GM23338 (cell line): Measurements from ENCODE around the gene AFAP1L2. TPM values are rescaled to one million over a fixed set of nuclear protein-coding genes. Genes with fewer than 3 reads are reported as not detected.

Source experiments
- ATAC-seq: fragments of 200-7000 bp; cut with Tn5 transposase; 3 replicates; pipeline ENCODE4 v1.9.1; 2020
- DNase-seq: peaks from one replicate; pipeline ENCODE4 v3.0.0-alpha.2; 2015; ENCODE audit warnings: low spot score
- H2AFZ ChIP-seq: fragments of 200-600 bp; sonication (generic); 2 replicates; pipeline ENCODE4 v1.8.0; 2016; ENCODE audit warnings: antibody characterized with exemption, mild to moderate bottlenecking, moderate library complexity
- H3F3A ChIP-seq: fragments of 200-600 bp; sonication (generic); replicated peaks from 2 replicates; pipeline ENCODE4 v1.8.0; 2017; ENCODE audit warnings: antibody characterized with exemption, mixed run types, low read depth
- H3K27ac ChIP-seq: fragments of 200-600 bp; sonication (generic); 2 replicates; pipeline ENCODE4 v1.6.1; 2016; ENCODE audit warnings: low read depth
- H3K27me3 ChIP-seq: fragments of 200-600 bp; sonication (generic); 2 replicates; pipeline ENCODE4 v1.8.0; 2016; ENCODE audit warnings: mild to moderate bottlenecking, mixed run types, moderate library complexity; ENCODE audit not compliant: insufficient read depth
- H3K36me3 ChIP-seq: fragments of 200-600 bp; sonication (generic); 2 replicates; pipeline ENCODE4 v1.8.0; 2016; ENCODE audit warnings: mild to moderate bottlenecking; ENCODE audit not compliant: insufficient read depth
- H3K4me1 ChIP-seq: fragments of 200-600 bp; sonication (generic); 2 replicates; pipeline ENCODE4 v1.8.0; 2016; ENCODE audit warnings: mild to moderate bottlenecking, moderate library complexity; ENCODE audit not compliant: insufficient read depth
- H3K4me2 ChIP-seq: fragments of 200-600 bp; sonication (generic); 2 replicates; pipeline ENCODE4 v1.7.1; 2017; ENCODE audit warnings: mixed run types
- H3K4me3 ChIP-seq: fragments of 200-600 bp; sonication (generic); 2 replicates; pipeline ENCODE4 v1.6.1; 2016; ENCODE audit warnings: mixed run types
- H3K79me2 ChIP-seq: fragments of 200-600 bp; sonication (generic); replicated peaks from 2 replicates; pipeline ENCODE4 v1.8.0; 2017; ENCODE audit warnings: mild to moderate bottlenecking; ENCODE audit not compliant: insufficient read depth
- H3K9me2 ChIP-seq: fragments of 200-600 bp; sonication (generic); 2 replicates; pipeline ENCODE4 v1.8.0; 2017; ENCODE audit not compliant: insufficient read depth
- H4K20me1 ChIP-seq: fragments of 200-600 bp; sonication (generic); replicated peaks from 2 replicates; pipeline ENCODE4 v1.8.0; 2017; ENCODE audit warnings: mild to moderate bottlenecking; ENCODE audit not compliant: insufficient read depth
- H3K27ac Mint-ChIP-seq: 2 replicates; pipeline ENCODE4 v1.8.0; 2020; ENCODE audit warnings: inconsistent platforms, mild to moderate bottlenecking, moderate library complexity, mixed read lengths
- H3K27me3 Mint-ChIP-seq: 3 replicates; pipeline ENCODE4 v1.8.0; 2022; ENCODE audit warnings: low read depth, mild to moderate bottlenecking, moderate library complexity, mixed read lengths, inconsistent platforms; ENCODE audit not compliant: insufficient read depth, poor library complexity
- H3K36me3 Mint-ChIP-seq: 3 replicates; pipeline ENCODE4 v1.8.0; 2021; ENCODE audit warnings: low read depth, mild to moderate bottlenecking, inconsistent platforms, moderate library complexity, mixed read lengths
- H3K4me1 Mint-ChIP-seq: 3 replicates; pipeline ENCODE4 v1.8.0; 2020; ENCODE audit warnings: mild to moderate bottlenecking, inconsistent platforms, mixed read lengths
- H3K4me3 Mint-ChIP-seq: 3 replicates; pipeline ENCODE4 v1.8.0; 2021; ENCODE audit warnings: moderate library complexity, mild to moderate bottlenecking, inconsistent platforms, mixed read lengths
- H3K9me3 Mint-ChIP-seq: 3 replicates; pipeline ENCODE4 v1.8.0; 2020; ENCODE audit warnings: moderate library complexity, mild to moderate bottlenecking, inconsistent platforms, mixed read lengths
- CREB1 ChIP-seq: fragments of 250-450 bp; sonication (Bioruptor Pico); IDR thresholded peaks from 2 replicates; pipeline ENCODE4 v1.5.0; 2020; ENCODE audit warnings: low read depth, mild to moderate bottlenecking, moderate library complexity
- ETS1 ChIP-seq: IDR thresholded peaks from 2 replicates; pipeline ENCODE4 v1.6.1; 2016; ENCODE audit warnings: antibody characterized with exemption
- EZH2 ChIP-seq: fragments of 200-600 bp; sonication (generic); IDR thresholded peaks from one replicate; pipeline ENCODE4 v1.8.0; 2017; ENCODE audit warnings: antibody characterized with exemption, mild to moderate bottlenecking, low read depth; ENCODE audit not compliant: unreplicated experiment
- EZH2phosphoT487 ChIP-seq: fragments of 200-600 bp; sonication (generic); IDR thresholded peaks from one replicate; pipeline ENCODE4 v1.8.1; 2018; ENCODE audit warnings: antibody characterized with exemption; ENCODE audit not compliant: unreplicated experiment
- JUNB ChIP-seq: IDR thresholded peaks from one replicate; pipeline ENCODE4 v1.6.1; 2016; ENCODE audit warnings: antibody characterized with exemption; ENCODE audit not compliant: unreplicated experiment
- NANOG ChIP-seq: IDR thresholded peaks from 2 replicates; pipeline ENCODE4 v1.6.1; 2016; ENCODE audit warnings: antibody characterized with exemption, borderline replicate concordance
- POLR2AphosphoS5 ChIP-seq: IDR thresholded peaks from 2 replicates; pipeline ENCODE4 v1.6.1; 2016; ENCODE audit warnings: antibody characterized with exemption, low read depth
- REST ChIP-seq: IDR thresholded peaks from one replicate; pipeline ENCODE4 v1.6.1; 2018; ENCODE audit warnings: antibody characterized with exemption; ENCODE audit not compliant: unreplicated experiment
- STAT1 ChIP-seq: IDR thresholded peaks from one replicate; pipeline ENCODE4 v1.6.1; 2016; ENCODE audit warnings: antibody characterized with exemption; ENCODE audit not compliant: unreplicated experiment
- ZNF114 ChIP-seq: fragments of 250-450 bp; sonication (Bioruptor Pico); IDR thresholded peaks from 2 replicates; pipeline ENCODE4 v1.5.0; 2020; ENCODE audit warnings: mild to moderate bottlenecking, moderate library complexity
- ZNF331 ChIP-seq: fragments of 250-450 bp; sonication (Bioruptor Pico); IDR thresholded peaks from 2 replicates; pipeline ENCODE4 v1.5.0; 2020; ENCODE audit warnings: low read depth, mild to moderate bottlenecking, moderate library complexity
- polyA plus RNA-seq: library from polyadenylated mRNA; unstranded; fragments of >200 nt; fragmentation: Nextera tagmentation; extraction: Ambion mirVana; gene quantifications from 2 replicates; pipeline ENCODE4 v1.2.1, GENCODE V29; 2016
- total RNA-seq: library from RNA; depleted of rRNA; stranded (reverse); fragments of >200 nt; shearing (Covaris generic); gene quantifications from 2 replicates; pipeline ENCODE4 v1.2.3, GENCODE V29; 2014
- TF ChIP-seq, protein P1 (sequence below): fragments of 250-450 bp; sonication (Bioruptor Pico); IDR thresholded peaks from 2 replicates; pipeline ENCODE4 v1.5.0; 2020; ENCODE audit warnings: mild to moderate bottlenecking, moderate library complexity

The AFAP1L2 gene
- total and polyA plus RNA-seq, 2 experiments from 2014 or later = 2.3 to 6.5 TPM

- no peaks in the 10 kb centered on the region for H3K79me2 ChIP-seq
- H3K36me3 ChIP-seq = no peaks in the 10 kb centered on the region
- no peaks in the 10 kb centered on the region for H3K27me3 ChIP-seq
- no peaks in the 10 kb centered on the region for H3F3A ChIP-seq
- H3K4me1 ChIP-seq = no peaks in the 10 kb centered on the region
- no peak overlapping the region for H3K4me3 Mint-ChIP-seq
- ATAC-seq (no peak), DNase-seq (no peak)
- H3K9me2 ChIP-seq = no peaks in the 10 kb centered on the region
- peaks cover 3% of the 10 kb centered on the region for H3K27me3 Mint-ChIP-seq
- TF ChIP-seq STAT1 = no peak
- H3K4me2 ChIP-seq = no peak overlapping the region
- no peaks in the 10 kb centered on the region for H3K36me3 Mint-ChIP-seq
- H3K9me3 Mint-ChIP-seq = no peaks in the 10 kb centered on the region
- no peak overlapping the region for H3K27ac ChIP-seq
- H4K20me1 ChIP-seq = no peaks in the 10 kb centered on the region
- peaks cover 2% of the 10 kb centered on the region for H3K4me1 Mint-ChIP-seq
- no peak overlapping the region for H2AFZ ChIP-seq
- no peak overlapping the region for H3K27ac Mint-ChIP-seq
- no peak overlapping the region for H3K4me3 ChIP-seq
These were observed 95.0 kb downstream of the AFAP1L2 start for GRCh38 chr10:114309364-114309651.

GRCh38 chr10:114308531-114309363 lies 95.6 kb downstream of the AFAP1L2 start:
- no peaks in the 10 kb centered on the region for H3K79me2 ChIP-seq
- ATAC-seq = no peak
- no peak overlapping the region for H2AFZ ChIP-seq
- Mint-ChIP-seq H3K27me3 (peaks cover 4% of the 10 kb centered on the region), H3K4me1 (peaks cover 6% of the 10 kb centered on the region), H3K9me3 (no peaks in the 10 kb centered on the region), H3K27ac (no peak overlapping the region), H3K4me3 (no peak overlapping the region), H3K36me3 (no peaks in the 10 kb centered on the region)
- no peaks in the 10 kb centered on the region for H4K20me1 ChIP-seq
- H3K9me2 ChIP-seq = no peaks in the 10 kb centered on the region
- no peaks in the 10 kb centered on the region for H3K4me1 ChIP-seq
- H3K4me2 ChIP-seq = no peak overlapping the region
- H3K27me3 ChIP-seq = no peaks in the 10 kb centered on the region
- H3K27ac ChIP-seq = no peak overlapping the region
- DNase-seq = no peak
- H3K4me3 ChIP-seq = no peak overlapping the region
- no peaks in the 10 kb centered on the region for H3K36me3 ChIP-seq
- no peaks in the 10 kb centered on the region for H3F3A ChIP-seq
- TF ChIP-seq NANOG (no peak), STAT1 (no peak), ZNF114 (CRISPR knock-in tag) (no peak), ZNF331 (CRISPR knock-in tag) (no peak), EZH2phosphoT487 (no peak), EZH2 (no peak), REST (no peak), POLR2AphosphoS5 (no peak), ETS1 (no peak), CREB1 (CRISPR knock-in tag) (no peak), JUNB (no peak)
- TF ChIP-seq, protein P1, sequence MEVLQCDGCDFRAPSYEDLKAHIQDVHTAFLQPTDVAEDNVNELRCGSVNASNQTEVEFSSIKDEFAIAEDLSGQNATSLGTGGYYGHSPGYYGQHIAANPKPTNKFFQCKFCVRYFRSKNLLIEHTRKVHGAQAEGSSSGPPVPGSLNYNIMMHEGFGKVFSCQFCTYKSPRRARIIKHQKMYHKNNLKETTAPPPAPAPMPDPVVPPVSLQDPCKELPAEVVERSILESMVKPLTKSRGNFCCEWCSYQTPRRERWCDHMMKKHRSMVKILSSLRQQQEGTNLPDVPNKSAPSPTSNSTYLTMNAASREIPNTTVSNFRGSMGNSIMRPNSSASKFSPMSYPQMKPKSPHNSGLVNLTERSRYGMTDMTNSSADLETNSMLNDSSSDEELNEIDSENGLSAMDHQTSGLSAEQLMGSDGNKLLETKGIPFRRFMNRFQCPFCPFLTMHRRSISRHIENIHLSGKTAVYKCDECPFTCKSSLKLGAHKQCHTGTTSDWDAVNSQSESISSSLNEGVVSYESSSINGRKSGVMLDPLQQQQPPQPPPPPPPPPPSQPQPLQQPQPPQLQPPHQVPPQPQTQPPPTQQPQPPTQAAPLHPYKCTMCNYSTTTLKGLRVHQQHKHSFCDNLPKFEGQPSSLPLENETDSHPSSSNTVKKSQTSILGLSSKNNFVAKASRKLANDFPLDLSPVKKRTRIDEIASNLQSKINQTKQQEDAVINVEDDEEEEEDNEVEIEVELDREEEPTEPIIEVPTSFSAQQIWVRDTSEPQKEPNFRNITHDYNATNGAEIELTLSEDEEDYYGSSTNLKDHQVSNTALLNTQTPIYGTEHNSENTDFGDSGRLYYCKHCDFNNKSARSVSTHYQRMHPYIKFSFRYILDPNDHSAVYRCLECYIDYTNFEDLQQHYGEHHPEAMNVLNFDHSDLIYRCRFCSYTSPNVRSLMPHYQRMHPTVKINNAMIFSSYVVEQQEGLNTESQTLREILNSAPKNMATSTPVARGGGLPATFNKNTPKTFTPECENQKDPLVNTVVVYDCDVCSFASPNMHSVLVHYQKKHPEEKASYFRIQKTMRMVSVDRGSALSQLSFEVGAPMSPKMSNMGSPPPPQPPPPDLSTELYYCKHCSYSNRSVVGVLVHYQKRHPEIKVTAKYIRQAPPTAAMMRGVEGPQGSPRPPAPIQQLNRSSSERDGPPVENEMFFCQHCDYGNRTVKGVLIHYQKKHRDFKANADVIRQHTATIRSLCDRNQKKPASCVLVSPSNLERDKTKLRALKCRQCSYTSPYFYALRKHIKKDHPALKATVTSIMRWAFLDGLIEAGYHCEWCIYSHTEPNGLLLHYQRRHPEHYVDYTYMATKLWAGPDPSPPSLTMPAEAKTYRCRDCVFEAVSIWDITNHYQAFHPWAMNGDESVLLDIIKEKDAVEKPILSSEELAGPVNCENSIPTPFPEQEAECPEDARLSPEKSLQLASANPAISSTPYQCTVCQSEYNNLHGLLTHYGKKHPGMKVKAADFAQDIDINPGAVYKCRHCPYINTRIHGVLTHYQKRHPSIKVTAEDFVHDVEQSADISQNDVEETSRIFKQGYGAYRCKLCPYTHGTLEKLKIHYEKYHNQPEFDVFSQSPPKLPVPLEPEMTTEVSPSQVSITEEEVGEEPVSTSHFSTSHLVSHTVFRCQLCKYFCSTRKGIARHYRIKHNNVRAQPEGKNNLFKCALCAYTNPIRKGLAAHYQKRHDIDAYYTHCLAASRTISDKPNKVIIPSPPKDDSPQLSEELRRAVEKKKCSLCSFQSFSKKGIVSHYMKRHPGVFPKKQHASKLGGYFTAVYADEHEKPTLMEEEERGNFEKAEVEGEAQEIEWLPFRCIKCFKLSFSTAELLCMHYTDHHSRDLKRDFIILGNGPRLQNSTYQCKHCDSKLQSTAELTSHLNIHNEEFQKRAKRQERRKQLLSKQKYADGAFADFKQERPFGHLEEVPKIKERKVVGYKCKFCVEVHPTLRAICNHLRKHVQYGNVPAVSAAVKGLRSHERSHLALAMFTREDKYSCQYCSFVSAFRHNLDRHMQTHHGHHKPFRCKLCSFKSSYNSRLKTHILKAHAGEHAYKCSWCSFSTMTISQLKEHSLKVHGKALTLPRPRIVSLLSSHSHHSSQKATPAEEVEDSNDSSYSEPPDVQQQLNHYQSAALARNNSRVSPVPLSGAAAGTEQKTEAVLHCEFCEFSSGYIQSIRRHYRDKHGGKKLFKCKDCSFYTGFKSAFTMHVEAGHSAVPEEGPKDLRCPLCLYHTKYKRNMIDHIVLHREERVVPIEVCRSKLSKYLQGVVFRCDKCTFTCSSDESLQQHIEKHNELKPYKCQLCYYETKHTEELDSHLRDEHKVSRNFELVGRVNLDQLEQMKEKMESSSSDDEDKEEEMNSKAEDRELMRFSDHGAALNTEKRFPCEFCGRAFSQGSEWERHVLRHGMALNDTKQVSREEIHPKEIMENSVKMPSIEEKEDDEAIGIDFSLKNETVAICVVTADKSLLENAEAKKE (CRISPR knock-in tag) = no peak
